GM18498 (cell line): Measurements from ENCODE around the gene NFE2L2.
A peak's percentile ranks its signal among the peaks of the same experiment; 100 is the strongest.
"Not testable (repeated sequence)": the region's sequence is repeated elsewhere in the genome, so short reads cannot be mapped to it uniquely, and the experiment has no call there.

Experiments used
- ATAC-seq: cut with Tn5 transposase; IDR thresholded peaks from one replicate; pipeline ENCODE4 v1.9.1; 2021; ENCODE audit warnings: mild to moderate bottlenecking, moderate library complexity; ENCODE audit not compliant: unreplicated experiment

The NFE2L2 gene

DNA sequence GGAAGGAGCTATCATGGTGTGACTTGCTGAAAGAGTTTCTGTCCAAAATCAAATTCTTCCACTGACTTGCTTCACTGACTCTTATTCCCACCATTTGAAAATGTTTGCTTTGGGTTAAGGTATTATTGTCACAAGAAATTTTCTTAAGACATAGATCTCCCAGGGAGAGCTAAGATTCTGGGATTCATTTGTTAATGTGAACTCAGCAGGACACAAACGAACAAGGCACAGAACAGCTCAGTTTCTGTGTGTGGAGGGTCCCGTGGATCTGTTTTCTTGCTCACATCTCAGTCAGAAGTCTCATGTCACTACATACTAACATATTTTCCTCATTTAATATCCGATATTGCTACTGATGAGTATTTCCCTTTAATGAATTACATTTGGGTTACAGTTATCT is 60.1 kb downstream of the NFE2L2 start:
- no peak for ATAC-seq

- no peak for ATAC-seq
Measured at GRCh38 chr2:177201919-177202346, 62.6 kb downstream of the NFE2L2 start.

DNA sequence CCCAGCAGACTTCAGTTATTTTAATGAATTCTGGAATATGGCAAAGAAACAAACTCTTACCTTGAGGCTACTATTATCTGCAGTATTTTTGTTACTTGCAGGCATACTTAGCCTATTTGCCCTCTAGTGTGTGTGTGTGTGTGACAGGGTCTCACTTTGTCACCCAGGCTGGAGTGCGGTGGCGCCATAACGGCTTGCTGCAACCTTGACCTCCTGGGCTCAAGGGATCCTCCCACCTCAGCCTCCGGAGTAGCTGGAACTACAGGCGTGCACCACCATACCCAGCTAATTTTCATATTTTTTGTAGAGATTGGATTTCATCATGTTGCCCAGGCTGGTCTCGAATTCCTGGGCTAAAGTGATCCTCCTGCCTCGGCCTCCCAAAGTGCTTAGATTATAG is 64.1 kb downstream of the NFE2L2 start:
- ATAC-seq = not testable (repeated sequence)

DNA sequence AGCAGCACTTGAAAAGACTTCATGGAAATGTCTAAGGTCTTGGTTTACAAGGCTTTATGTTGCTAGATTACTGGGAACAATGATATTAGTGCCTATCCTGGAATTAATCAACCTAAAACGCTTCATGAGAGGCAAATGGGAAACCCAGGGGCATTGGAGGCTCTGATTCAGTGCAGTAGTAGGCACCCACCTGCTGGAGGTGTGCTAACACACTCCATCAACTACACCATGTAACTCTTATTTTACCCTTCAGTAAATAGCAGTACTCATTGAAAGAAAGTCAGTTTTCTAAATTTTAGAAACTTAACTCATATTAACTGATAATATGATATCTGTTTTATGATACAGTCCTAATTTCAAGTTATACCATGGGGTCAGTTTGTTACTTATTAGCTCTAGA is 69.3 kb downstream of the NFE2L2 start:
- ATAC-seq = no peak

- ATAC-seq = peak; percentile 61
Measured at GRCh38 chr2:177193240-177193639, 71.3 kb downstream of the NFE2L2 start.

GRCh38 chr2:177192788-177193187 is 71.7 kb downstream of the NFE2L2 start:
- no peak for ATAC-seq

GRCh38 chr2:177190941-177191340 is 73.6 kb downstream of the NFE2L2 start:
- no peak for ATAC-seq

GRCh38 chr2:177188482-177189469 is 75.8 kb downstream of the NFE2L2 start:
- no peak for ATAC-seq

DNA sequence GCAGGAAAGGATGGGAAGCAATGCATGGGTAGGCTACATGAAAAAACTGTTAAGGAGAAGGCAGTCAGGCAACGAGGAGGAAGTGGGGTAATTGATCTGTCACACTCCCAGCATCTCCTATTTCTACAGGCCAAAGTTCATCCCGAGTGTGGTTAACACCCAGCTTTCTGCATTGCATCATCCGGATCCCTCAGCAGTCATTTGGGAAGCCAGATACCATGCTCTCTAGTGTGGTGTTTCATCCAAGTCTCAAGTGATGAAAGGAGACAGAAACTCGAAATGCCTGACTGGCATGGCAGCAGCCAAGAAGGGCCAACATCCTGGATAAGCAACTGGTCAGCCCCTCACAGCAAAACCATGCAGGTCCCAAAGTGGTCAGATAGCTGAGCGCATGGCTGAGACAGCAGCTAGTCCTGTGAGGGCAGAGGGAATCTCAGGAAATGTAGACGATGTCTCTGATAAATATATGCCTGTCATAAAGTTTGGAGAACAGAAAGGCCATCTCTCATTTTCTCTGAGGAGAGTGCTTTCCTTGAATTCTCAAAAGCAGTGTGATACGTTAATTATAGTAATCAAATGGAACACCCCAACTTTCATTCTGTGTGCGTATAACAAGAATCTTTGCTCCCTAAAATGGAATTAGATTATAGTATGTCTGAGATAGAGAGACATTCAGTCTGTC is 76.8 kb downstream of the NFE2L2 start:
- ATAC-seq = no peak

GRCh38 chr2:177186038-177186437 is 78.5 kb downstream of the NFE2L2 start:
- ATAC-seq = not testable (repeated sequence)

DNA sequence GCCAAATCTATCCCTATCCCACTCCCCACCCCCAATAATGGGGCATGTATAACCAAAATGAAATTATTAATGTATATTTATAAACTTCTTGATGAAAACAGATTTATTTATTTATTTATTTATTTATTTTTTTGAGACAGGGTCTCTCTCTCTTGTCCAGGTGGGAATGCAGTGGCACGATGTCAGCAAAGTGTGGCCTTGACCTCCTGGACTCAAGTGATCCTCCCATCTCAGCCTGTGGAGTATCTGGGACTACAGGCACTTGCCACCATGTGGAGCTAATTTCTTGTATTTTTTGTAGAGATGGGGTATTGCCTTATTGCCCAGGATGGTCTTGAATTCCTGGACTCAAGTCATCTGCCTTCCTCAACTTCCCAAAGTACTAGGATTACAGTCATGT is 79.9 kb downstream of the NFE2L2 start:
- no peak for ATAC-seq

DNA sequence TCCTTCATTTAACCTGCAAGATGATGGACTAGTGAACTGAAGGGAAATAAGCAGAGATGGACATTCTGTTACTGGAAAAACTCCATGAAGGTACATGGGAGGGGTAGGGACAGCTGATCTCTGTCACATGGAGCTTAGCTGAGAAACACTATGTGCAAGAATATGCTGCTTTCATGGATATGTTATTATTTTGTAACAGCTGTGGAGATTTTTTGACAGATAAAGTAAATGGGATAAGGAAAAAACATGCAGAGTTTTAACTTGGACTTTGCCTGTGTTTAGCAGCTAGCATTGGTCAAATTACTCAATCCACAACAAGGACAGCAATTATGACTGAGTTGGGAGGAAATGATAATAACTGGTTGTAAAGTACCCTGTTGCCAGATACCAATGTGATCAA is 80.7 kb downstream of the NFE2L2 start:
- ATAC-seq = no peak
